ENCODE results near the gene TNNI3K.

DNA sequence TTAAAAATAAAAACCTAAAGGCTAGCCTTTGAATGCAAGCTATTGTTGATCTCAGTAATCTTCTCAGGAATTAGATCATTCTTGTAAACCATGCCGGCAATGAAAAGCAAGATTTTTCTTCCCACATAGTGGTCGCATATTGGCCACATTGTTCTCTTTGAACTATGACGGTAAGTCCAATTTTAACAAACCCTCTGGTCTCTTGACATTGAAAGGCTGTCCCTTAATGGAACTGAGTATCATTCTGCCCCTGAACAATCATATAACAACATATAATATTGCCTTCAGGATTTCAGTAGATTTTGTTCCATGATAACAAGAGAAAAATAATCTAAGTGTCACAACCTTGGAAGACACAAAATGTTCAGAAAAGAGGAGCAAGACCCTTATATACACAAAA is 1.3 kb downstream of the TNNI3K start:
- TF ChIP-seq POLR2AphosphoS5 (IDR thresholded peaks at IDR 0.05; ENCODE audit: insufficient read depth in 1 of 2, low read depth in 1 of 2): no peak
- TF ChIP-seq, protein P1, sequence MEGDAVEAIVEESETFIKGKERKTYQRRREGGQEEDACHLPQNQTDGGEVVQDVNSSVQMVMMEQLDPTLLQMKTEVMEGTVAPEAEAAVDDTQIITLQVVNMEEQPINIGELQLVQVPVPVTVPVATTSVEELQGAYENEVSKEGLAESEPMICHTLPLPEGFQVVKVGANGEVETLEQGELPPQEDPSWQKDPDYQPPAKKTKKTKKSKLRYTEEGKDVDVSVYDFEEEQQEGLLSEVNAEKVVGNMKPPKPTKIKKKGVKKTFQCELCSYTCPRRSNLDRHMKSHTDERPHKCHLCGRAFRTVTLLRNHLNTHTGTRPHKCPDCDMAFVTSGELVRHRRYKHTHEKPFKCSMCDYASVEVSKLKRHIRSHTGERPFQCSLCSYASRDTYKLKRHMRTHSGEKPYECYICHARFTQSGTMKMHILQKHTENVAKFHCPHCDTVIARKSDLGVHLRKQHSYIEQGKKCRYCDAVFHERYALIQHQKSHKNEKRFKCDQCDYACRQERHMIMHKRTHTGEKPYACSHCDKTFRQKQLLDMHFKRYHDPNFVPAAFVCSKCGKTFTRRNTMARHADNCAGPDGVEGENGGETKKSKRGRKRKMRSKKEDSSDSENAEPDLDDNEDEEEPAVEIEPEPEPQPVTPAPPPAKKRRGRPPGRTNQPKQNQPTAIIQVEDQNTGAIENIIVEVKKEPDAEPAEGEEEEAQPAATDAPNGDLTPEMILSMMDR (IDR thresholded peaks at IDR 0.05): no peak
